CD1c-positive myeloid dendritic cell (primary cell): Measurements from ENCODE around the gene LCNL1.

Experiments
- DNase-seq: peaks from one replicate; pipeline ENCODE4 v3.0.0-alpha.2; 2016; ENCODE audit errors: extremely low spot score

LCNL1 gene

DNA sequence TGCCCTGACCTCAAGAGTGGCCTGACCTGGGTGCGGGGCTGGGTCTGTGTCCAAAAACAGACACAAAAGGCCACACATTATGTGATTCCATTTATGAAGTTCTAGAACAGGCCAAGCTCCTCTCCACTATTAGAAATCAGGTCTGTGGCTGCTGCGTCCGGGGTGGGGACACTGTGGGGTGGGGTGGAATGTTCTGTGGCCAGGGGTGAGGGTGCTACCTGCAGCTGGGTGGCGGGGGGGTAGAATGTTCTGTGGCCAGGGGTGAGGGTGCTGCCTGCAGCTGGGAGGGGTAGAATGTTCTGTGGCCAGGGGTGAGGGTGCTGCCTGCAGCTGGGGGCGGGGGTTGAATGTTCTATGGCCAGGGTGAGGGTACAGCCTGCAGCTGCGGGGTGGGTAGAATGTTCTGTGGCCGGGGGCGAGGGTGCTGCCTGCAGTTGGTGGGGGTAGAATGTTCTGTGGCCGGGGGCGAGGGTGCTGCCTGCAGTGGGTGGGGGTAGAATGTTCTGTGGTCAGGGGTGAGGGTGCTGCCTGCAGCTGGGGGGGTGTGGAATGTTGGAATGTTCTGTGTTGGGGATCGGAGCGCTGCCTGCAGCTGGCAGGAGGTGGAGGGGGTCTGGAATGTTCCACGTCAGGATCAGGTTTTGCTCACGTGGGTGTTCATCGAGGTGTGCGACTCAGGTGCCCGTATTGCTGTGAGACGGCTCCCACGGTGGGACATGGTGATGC lies 22.4 kb upstream of the LCNL1 start:
- DNase-seq, result no peak

GRCh38 chr9:136960938-136961275 lies 21.9 kb upstream of the LCNL1 start:
- no peak for DNase-seq

DNA sequence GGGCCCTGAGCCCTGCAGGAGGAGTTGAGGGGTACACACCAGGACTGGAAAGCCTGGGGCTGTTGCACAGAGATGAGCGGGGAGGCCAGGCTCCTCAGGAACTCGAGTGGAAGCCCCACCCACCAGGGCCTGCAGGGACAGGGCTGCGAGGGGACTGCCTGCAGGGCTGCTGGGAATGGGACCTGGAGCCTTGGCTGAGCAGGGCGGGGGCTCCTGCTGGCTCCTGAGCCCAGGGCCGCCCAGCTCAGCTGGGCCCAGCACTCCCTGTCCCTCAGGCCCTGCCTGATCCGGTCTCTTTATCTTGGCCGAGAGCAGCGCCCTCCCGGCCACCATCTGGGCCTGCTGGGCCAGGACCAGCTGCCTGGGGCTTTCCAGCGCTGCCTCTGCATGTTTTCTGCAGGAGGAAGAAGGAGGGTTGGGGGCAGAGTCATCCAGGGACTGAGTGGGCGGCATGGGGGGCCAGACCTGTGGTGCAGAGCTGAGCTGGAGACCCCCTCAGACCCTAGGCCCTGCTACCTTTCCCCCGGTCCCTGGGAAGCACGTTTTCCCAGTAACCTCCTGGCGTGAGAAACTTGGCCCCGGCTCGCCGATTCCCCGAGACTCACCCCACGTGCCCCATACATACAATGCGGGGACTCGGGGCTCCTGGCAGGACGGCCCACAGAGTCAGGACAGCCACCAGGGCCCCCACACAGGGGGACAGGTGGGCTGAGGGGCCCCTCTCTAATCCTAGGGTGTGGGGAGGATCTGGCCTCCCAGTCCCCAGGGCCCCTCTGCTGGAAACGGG lies 21.3 kb upstream of the LCNL1 start:
- DNase-seq, result no peak

- DNase-seq, result no peak
Measured at GRCh38 chr9:136962163-136962562, 20.6 kb upstream of the LCNL1 start.

- no peak for DNase-seq
Measured at GRCh38 chr9:136962701-136963248, 20.0 kb upstream of the LCNL1 start.

GRCh38 chr9:136963341-136963740 lies 19.5 kb upstream of the LCNL1 start:
- DNase-seq, result no peak

GRCh38 chr9:136963751-136964150 lies 19.0 kb upstream of the LCNL1 start:
- DNase-seq, result no peak

DNA sequence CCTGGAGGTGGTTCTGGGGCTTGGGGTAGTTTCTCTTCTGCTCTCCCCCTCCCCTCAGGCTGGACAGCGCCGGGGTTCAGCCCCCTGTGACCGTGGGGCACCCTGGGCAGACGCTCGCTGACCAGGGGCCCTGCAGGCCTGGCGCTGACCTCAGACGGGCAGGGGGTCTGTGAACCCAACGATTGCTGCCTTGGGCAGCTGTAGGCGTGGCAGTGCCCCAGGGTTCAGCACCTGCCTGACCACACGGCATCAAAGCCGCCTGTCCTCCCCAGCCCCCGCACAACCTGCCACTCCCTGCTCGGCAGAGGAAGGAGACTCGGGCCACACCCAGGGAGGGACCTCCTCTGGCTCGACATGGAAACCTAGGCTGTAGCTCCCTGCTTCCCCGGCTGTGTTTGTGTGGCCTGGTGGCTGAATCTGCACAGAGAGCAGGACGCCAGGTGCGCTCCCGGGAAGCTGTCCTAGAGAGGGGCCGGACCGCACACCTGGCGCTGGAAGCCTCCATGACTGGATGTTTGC lies 18.6 kb upstream of the LCNL1 start:
- no peak for DNase-seq

- DNase-seq, result no peak
Measured at GRCh38 chr9:136964833-136965422, 17.9 kb upstream of the LCNL1 start.

DNA sequence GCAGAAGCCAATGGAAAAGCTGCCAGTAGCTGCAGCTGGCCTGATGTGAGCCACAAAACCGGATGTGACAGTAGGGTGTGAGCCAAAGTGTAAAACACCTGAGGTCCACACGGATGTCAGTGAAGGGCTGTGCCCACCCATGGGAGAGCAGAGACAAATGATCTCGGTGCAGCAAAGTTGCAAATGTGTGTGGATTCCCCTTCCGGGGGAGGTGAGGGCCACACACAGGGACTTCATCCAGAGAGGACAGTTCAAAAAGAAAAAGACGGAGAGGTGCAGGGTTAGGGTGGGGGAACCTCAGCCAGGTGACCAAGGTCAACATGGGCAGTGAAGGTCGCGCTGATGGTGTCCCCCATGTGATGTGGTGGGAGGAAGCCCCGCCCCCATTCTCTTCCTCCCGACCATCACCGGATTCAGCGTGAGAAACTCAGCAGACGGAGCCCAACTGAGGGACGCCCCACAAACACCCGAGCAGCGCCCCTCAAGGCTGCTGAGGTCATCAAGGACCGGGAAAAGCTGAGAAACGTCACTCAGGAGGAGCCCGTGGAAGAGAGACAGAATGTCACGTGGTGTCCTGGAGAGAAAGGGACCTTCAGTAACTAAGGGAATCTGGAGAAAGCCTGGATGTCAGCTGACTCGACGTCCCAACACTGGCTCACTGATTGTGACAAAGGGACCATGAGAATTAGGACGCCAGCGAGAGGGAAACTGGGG lies 16.9 kb upstream of the LCNL1 start:
- peak; percentile 45 for DNase-seq

GRCh38 chr9:136968333-136969127 lies 14.3 kb upstream of the LCNL1 start:
- no peak for DNase-seq

DNA sequence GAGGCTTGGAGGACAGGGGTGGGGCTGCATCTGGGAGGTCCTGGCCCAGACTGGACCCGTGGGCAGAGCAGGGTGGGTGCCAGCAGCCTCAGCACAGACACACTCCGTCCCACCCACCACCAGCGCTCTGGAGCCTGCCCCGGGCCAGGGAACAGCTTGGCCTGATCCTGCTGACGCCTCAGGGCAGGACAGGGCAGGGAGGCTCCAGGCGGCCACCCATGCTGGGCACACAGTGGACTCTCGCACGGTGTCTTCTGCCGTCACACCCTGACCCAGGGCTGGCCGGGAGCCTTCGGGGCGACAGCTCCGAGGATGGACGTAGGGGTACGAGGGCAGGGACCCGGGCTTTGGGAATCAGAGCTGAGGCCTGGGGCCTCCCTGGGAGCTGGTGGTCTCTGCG lies 13.6 kb upstream of the LCNL1 start:
- no peak for DNase-seq

GRCh38 chr9:136969774-136970173 lies 13.0 kb upstream of the LCNL1 start:
- no peak for DNase-seq

DNA sequence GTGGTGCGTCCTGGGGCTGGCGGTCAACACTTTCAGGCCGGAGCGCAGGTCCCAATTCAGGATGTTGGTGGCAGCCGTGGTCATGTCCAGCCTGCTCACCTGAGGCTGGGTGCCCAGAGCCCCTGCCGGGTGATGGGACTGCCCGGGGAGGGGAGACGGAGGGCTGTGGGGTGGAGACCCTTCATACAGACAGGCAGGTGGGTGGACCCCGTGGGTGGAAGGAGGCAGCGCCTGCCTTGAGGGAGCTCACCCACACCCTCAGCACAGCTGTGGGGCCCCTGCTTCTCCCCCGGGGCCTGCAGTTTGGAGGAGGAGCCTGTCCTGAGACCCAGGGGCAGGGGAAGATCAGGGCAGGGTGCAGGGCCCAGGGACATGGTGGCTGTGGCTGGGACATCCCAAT lies 12.4 kb upstream of the LCNL1 start:
- no peak for DNase-seq

DNA sequence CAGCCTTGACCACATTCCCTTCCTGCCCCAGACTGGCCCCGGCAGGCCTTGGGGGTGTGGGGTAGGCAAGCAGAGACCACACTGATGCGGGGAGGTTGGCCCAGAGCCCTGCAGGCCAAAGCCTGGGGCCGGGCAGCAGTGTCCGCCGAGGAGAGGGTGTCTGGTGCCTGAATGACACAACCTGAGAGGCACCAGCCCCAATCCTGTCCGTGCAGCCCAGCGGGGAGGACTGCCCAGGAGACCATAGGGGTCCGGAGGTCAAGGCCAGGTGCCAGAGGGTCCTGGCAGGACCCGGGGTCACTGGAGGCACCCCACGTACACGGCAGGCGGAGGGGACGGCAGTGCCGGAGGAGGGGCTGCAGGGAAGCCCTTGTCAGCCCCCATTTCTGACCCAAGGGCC lies 11.0 kb upstream of the LCNL1 start:
- no peak for DNase-seq

DNA sequence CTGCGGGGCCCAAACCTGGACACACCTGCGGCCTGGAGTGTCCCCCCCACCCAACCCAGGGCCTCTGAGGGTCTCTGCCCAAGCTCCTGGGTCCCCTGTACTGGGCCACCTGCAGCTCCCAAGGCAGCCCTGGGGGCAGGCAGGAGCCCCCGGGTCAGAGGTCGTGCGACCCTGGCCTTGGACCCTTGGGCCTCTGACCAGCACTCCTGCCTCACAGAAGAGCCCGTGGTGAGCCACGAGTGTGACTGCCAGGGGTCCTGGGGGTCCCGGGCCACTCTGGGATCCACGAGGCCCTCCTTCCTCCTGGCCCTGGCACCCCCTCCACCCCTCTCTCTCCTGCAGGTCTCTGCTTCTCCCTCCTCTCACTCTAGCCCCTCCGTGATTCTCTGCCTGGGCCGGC lies 10.5 kb upstream of the LCNL1 start:
- DNase-seq, result no peak

GRCh38 chr9:136972743-136973142 lies 10.1 kb upstream of the LCNL1 start:
- DNase-seq, result no peak

GRCh38 chr9:136973618-136974617 lies 8.9 kb upstream of the LCNL1 start:
- DNase-seq, result no peak

DNA sequence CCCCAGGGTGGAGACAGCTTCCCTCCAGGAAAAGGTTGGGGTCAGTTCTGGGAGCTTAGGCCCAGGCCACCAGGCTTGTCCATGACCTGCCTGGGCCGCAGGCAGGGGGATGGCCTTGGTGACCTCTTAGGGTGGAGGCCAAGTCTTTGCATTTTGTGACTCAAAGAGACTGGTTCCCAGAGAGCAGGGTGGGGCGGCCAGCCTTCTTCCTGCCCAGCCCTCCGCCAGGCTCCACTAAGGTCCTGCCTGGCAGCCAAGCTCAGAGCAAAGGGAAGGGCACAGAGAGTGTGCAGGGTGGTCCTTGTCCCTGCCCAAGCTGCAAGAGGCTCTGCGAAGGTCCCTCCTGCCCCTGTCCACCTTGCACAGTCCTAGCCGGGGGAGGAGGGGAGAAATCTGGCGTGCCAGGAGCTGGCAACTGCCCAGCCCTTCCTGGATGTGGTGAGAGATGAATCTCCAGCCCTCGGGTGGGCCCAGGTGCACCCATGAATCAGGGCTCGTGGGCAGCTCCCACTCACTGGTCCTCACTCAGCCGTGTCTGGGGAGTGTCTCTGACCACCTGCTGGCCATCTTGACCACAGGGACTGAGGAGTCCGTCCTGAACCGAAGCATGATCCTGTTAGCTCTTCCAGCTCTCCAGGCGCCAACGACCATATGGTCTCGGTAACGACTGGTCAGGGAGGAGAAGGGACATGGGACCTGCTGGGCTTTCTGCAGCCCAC lies 7.8 kb upstream of the LCNL1 start:
- DNase-seq, result no peak
